C4-2B (cell line): ENCODE results near the gene ARHGAP4.
A peak's percentile ranks its signal among the peaks of the same experiment; 100 is the strongest.

Source experiments
- H3K27ac ChIP-seq: fragments of 450-650 bp; 2 replicates; pipeline ENCODE4 v1.5.1; 2017
- CTCF ChIP-seq: fragments of 450-650 bp; conservative IDR thresholded peaks from 2 replicates; pipeline ENCODE4 v1.5.1; 2017; ENCODE audit warnings: mild to moderate bottlenecking
- ZFX ChIP-seq: fragments of 450-650 bp; IDR thresholded peaks from 2 replicates; pipeline ENCODE4 v1.6.1; 2017

Gene ARHGAP4

DNA sequence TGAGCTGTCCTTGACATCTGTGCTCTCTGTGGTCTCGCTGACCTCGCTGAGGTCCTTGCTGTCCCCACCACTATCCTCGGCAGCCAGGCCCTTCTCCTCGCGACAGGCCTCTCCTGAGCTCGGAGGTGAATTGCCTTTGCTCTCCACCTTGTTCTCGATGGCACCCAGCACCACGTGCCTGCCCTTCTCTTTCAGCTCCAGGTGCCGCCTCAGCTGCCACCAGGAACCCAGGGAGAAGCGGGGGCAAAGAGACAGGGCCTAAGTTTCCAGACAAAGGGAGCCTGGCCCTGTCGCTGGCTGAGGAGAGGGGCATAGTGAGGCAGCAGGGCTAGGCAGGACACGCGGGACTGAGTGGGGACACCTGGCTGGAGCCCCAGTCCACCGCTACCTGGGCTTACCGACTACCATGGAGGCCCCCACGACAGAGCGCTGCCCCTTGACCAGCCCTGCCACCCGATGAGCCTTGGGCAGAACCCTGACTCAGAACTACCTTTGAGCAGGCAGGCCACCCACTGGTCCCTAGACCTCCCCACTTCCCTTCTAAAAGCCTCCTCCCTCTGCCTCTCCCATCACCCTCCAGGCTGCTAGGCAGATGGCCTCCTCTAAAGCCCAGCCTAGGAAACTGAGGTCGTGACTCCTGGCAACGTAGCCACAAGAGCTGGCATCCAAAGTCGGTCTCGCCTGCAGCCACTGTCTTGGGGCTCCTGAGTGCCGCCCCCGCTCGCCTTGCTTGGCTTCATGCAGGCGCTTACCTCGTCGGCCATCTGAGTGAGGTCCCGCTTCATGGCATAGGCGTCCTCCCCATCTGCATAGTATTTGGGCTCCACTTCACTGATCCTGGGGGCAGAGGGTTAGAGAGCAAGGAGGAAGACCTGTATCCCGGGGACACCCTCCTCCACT is 4.2 kb upstream of the ARHGAP4 start:
- TF ChIP-seq CTCF (no peak), ZFX (no peak)
- H3K27ac ChIP-seq = peak overlapping the region; percentile 92

DNA sequence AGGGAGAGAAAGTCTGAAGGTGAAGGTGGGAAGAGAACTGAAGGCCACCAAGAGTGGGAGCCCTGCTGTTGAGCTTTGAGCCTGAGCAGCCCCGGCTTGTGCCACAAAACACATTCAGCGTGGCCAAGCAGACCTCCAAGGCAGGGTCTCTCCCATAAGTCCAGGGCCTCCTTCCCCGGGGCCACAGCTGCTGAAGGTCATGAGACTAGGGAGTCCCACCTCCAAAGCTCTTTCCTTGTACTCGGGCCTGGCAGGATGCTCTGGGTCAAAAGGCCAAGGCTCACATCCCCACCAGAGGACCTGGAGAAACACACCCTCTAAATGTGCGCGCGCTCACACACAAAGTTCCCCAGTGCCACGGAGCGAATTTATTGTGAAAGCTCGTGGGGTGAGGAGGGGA is 3.5 kb upstream of the ARHGAP4 start:
- TF ChIP-seq CTCF (no peak), ZFX (no peak)
- peak overlapping the region; percentile 92 for H3K27ac ChIP-seq

- peak overlapping the region; percentile 92 for H3K27ac ChIP-seq
- TF ChIP-seq ZFX (no peak), CTCF (no peak)
Observed at GRCh38 chrX:153928846-153929245, 2.8 kb upstream of the ARHGAP4 start.

GRCh38 chrX:153927922-153928760 is 2.1 kb upstream of the ARHGAP4 start:
- TF ChIP-seq CTCF = peak; percentile 29
- TF ChIP-seq ZFX = peak; percentile 50
- H3K27ac ChIP-seq = peak overlapping the region; percentile 92

GRCh38 chrX:153927672-153927921 is 1.5 kb upstream of the ARHGAP4 start:
- H3K27ac ChIP-seq = peak overlapping the region; percentile 92
- TF ChIP-seq CTCF (no peak), ZFX (no peak)

DNA sequence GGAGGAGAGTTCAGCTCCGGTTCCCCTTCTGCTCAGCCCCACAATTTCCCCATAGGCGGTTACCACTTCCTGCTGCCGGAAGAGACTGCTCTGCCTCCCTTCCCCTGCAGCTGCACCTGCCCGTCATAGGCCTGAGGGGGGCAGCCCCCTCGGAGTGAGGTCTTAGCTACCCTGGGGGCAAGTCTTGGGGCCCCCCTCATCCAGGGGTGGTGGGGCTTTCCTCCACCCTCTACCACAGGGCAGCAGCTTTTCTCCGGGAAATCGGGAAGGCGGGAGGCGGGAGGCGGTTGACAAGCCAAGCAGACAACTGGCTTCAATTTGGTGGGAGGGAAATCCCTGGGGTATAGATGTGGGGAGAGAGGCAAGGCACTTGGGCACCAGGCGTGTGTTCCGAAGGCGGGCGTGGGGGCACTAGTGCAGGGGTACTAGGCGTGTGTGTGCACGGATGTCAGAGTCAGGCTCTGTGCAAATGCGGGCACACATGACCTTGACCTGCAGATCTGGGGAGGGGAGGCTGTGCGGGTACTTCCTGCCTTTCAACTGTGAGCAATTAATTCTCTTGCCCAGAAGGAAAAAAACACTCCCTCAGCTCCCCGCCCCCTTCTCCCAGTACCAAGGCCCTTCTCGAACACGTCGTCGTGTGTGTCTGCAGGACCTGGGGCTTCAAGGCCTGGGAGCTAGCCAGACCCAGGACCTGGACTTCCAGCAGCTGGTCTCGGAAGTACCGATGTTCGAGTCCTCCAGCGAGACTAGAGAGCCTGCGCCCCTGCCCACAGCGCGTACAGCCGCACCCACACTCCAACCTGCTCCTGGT is 1.0 kb upstream of the ARHGAP4 start:
- no peak for TF ChIP-seq CTCF
- no peak for TF ChIP-seq ZFX

DNA sequence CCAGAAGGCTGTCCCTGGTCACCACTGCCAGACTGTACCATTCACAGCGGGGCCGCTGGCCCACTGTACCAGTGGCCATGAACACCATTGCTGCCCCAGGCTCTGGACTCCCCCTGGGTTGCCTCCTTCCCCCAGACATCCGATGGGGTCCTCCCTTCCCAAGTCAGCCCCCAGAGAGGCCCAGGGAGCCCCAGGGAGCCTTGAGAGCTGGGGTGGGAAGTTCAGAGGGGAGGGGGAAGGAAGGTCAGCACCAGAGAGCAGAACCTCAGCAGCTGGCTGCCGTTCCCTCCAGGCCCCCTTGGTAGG is 441 bp upstream of the ARHGAP4 start:
- peak overlapping the region; percentile 92 for H3K27ac ChIP-seq
- TF ChIP-seq CTCF (no peak), ZFX (no peak)

More for the DNA sequence above, 1.0 kb upstream of the ARHGAP4 start:
- peak overlapping the region; percentile 92 for H3K27ac ChIP-seq
